ENCODE results near the gene TMC7.
"Not testable (repeated sequence)": the region's sequence is repeated elsewhere in the genome, so short reads cannot be mapped to it uniquely, and the experiment has no call there.

TMC7 gene

GRCh38 chr16:18979936-18980335 is 3.8 kb upstream of the TMC7 start:
- no peak for DNase-seq (ENCODE audit: low spot score)

DNA sequence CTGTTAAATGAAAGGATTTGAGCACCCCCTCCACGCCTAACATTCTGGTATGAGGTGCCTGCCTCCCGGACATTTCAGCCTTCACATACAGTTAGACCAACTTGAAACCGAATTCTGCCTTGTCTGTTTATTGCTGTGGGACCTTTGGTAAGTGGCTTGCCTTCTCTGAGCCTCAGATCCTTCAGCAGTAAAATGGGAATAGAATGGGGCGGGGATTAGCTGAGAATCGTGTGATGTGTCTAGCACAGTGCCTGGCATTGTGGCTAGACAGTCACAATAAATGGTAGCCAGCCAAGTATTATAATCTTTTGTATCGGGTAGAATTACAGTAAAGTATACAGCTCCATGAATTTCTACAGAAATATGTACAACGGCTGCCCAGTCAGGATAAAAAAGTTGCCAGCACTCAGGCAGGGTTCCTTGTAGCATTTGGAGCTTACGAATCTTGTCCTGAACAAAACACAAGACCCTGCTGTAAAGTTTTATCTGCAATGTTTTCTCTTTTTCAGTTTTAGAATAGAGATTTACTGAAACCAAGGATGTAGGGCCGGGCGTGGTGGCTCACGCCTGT is 786 bp downstream of the TMC7 start:
- no peak for DNase-seq (ENCODE audit: low spot score)

- DNase-seq (ENCODE audit: low spot score), result not testable (repeated sequence)
Observed at GRCh38 chr16:18985256-18985655, 1.5 kb downstream of the TMC7 start.

- not testable (repeated sequence) for DNase-seq (ENCODE audit: low spot score)
Observed at GRCh38 chr16:18991731-18992130, 8.0 kb downstream of the TMC7 start.

DNA sequence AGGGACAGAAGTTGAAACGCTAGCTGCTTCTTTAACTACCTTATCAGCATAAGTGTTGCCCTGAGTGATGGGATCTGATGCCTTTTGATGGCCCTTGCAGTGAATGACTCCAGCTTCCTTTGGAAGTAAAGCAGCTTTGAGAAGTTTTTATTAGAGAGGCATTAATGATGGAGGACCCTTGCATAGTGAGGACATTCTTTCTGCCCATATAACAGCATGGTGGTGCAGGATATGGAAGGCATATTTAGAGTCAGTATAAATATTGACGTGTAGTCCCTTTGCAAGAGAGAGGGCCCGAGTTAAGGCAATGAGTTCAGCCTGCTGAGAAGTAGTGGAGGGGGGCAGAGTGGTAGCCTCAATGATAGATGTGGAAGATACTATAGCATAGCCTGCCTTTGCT is 9.8 kb downstream of the TMC7 start:
- DNase-seq (ENCODE audit: low spot score), result not testable (repeated sequence)

GRCh38 chr16:18994181-18994580 is 10.4 kb downstream of the TMC7 start:
- DNase-seq (ENCODE audit: low spot score), result not testable (repeated sequence)

GRCh38 chr16:18995406-18995805 is 11.7 kb downstream of the TMC7 start:
- DNase-seq (ENCODE audit: low spot score), result not testable (repeated sequence)

DNA sequence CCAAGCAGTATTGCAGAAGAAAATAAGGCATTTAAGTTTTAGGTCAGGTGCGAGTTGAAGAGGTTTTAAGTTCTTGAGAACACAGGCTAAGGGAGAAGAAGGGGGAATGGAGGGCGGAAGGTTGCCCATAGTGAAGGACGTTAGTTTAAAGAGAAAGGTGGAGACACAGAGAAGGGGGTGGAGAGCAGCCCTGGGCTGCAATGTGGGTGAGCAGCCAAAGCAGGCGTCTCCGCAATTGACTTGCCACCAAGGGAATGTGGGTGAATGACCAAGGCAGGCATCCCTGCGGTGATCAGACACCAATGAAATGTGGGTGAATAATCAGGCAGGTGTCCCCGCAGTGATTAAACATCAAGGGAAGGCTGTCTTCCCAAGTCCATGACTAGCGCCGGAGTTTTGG is 12.8 kb downstream of the TMC7 start:
- not testable (repeated sequence) for DNase-seq (ENCODE audit: low spot score)

GRCh38 chr16:18997001-18997400 is 13.3 kb downstream of the TMC7 start:
- not testable (repeated sequence) for DNase-seq (ENCODE audit: low spot score)

DNA sequence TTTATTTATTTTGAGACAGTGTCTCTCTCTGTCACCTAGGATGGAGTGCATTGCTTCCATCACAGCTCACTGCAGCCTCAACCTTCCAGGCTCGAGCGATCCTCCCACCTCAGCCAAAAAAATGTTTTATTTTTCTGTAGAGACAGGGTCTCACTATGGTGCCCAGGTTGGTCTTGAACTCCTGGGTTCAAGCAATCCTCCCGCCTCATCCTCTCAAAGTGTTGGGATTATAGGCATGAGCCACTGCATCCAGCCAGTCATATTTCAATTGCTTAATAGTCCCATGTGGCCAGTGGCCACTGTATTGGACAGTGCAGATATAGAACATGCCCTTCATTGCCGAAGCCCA is 15.3 kb downstream of the TMC7 start:
- DNase-seq (ENCODE audit: low spot score), result no peak

GRCh38 chr16:19001788-19002187 is 18.1 kb downstream of the TMC7 start:
- DNase-seq (ENCODE audit: low spot score), result no peak

GRCh38 chr16:19003935-19004334 is 20.2 kb downstream of the TMC7 start:
- no peak for DNase-seq (ENCODE audit: low spot score)

DNA sequence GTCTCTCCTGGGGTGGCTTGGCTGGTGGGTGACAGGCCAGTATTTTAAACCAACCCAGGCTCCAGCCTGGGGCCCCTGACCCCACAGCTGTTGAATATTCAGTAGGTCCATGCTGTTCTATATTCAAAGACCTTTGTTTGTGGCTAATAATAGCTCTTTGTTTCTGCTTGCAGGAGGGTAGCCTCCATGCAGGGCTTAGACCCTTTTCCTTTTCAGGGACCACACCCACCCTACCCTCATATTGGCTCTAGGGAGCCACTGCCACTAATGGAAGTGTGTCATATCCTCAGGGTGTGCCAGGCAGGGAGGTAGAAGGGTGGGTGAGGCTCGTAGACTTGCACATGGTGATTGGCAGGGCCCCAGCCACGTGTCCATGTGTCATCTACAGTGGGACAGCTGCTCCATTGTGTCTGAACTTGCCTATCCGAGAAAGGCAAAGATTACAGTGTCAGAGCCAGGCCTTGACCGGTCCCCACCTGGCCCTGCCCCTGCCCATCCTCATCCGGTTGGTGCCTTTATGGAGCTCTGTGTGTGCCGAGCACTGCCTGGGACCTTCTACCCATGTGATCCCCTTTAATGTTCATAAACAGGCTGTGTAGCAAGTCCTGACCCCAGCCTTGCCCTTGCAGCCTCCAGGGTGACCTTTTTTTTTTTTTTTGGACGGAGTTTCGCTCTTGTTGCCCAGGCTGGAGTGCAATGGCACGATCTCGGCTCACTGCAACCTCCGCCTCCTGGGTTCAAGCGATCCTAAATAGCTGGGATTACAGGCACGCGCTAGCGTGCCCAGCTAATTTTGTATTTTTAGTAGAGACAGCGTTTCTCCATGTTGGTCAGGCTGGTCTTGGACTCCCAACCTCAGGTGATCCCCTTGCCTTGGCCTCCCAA is 22.1 kb downstream of the TMC7 start:
- peak; percentile 61 for DNase-seq (ENCODE audit: low spot score)

- DNase-seq (ENCODE audit: low spot score), result no peak
Observed at GRCh38 chr16:19006446-19007315, 22.9 kb downstream of the TMC7 start.

DNA sequence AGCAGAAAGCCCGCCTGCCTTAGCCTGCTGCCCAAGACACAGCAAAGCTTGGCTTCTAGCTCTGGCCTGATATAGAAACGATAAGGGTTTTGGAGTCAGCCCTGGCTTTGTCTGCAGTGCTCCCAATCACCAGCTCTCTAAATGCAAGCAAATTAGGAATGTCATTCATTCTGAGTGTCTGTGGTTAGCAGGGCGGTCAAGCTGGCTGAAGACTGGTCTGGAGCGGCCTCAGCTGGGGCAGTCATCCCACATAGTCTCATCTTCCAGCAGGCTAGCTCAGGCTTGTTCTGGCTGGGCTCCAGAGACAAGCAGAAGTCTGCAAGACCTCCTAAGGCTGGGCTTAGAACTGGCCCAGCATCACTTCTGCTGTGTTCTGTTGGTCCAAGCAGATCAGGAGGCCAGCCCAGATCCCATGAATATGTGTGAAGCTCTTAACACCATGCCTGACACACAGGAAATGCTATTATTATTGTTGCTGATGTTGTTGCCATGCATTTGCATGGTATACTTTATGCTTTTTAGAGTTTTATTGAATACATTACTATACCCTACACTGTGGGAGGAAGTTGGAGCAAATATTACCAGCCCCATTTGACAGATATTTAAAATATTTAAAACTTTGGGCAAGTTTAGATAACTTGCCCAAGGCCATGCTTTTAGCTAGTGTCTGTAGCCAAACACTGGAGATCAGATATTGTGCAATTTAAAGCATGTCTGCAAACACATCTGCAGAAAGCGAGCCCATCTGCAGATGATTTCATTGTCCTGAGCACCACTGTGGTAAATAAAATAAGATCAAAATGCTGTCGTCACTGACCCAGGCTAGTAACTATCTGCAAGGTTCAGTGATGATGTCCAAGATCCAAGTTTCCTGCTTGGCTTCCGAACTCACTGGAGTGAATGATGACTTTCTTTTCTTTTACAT is 24.8 kb downstream of the TMC7 start:
- no peak for DNase-seq (ENCODE audit: low spot score)

DNA sequence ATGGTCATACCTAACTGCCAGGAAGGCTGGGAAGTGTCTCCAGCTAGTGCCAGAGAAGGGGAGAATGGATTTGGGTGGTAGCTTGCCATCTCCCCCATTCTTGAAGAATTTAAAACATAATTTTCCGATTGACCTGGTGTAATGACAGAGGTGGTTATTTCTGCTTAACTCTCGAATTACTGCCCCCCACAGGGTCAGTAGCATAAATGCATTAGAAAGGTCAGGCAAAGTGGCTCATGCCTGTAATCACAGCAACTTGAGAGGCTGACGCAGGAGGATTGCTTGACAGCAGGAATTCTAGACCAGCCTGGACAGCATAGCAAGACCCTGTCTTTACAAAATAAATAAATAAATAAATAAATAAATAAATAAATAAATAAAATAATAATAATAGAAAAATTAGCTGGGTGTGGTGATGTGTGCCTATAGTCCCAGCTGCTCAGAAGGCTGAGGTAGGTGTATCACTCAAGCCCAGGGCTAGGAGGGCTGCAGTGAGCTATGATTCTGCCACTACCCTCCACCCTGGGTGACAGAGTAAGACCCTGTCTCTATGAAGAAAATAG is 27.5 kb downstream of the TMC7 start:
- DNase-seq (ENCODE audit: low spot score), result no peak

GRCh38 chr16:19014461-19014860 is 30.7 kb downstream of the TMC7 start:
- no peak for DNase-seq (ENCODE audit: low spot score)

- no peak for DNase-seq (ENCODE audit: low spot score)
Observed at GRCh38 chr16:19017179-19017578, 33.4 kb downstream of the TMC7 start.

DNA sequence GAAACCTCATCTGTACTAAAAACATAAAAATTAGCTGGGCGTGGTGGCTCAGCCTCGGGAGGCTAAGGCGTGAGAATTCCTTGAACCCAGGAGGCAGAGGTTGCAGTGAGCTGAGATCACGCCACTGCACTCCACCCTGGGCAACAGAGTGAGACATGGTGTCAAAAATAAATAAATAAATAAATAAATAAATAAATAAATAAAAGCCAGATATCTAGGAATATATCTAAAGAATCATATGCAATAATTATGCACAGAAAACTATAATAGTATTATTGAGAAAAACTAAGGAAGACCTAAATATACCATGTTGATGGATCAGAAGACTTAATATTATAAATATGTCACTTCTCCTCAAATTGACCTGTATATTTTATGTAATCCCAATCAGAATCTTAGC is 37.0 kb downstream of the TMC7 start:
- DNase-seq (ENCODE audit: low spot score), result no peak

DNA sequence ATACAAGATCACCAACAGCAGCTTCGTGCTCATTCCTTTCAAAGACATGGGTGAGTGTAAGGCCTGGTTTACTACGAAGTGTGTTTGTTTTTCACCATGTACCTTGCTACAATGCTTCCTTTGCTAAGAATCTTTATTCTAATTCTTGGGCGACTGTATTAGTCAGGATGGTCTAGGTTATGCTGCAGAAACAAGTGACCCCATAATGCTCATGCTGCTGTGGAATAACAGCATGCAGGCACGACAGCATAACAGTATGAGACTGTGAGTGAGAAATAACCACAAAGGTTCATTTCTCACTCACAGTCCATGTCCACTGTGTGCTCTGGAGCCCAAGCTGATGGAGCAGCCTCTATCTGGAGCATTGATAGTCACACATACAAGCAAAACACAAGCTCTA is 38.0 kb downstream of the TMC7 start:
- DNase-seq (ENCODE audit: low spot score), result no peak

DNA sequence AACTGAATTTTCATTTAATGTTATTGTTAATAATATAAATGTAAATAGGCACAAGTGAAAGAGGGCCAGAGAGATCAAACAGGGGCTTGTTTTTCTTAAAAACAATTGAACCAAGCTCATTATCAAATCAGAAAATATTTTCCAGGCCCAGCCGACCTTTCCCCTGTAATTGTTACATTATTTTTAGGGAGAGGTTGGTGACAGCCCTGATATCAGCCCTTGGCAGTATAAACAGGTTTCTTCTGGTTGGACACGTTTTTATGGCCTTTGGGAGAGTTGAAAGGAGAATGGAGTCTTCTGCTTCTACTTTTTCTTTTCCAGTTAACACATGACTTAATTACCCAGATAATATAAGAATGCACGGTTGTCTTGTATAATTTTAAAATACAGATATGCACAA is 43.7 kb downstream of the TMC7 start:
- no peak for DNase-seq (ENCODE audit: low spot score)

Data from iPS-NIHi11 (cell line).